RKO (cell line): ENCODE results near the gene ZNF277.

Experiments
- DNase-seq: peaks from one replicate; pipeline ENCODE4 v3.0.0-alpha.2; 2016; ENCODE audit warnings: low spot score

The ZNF277 gene

DNA sequence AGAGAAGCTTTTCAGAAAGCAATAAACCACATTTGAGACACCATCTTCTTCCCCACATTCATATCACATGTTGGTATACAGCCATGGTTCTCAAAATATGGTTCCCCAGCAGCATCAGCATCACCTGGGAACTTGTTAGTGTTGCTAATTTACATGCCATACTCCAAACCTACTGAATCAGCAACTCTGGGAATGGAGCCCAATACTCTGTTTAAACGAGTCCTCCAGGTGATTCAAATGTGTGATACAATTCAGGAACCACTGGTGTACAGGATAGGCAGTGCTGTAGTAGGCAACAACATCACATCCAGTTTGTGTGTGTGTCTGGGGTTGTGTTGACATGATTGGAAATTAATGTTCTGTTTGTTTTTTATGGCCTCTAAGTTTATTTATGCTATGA is 47.7 kb downstream of the ZNF277 start:
- DNase-seq = no peak

DNA sequence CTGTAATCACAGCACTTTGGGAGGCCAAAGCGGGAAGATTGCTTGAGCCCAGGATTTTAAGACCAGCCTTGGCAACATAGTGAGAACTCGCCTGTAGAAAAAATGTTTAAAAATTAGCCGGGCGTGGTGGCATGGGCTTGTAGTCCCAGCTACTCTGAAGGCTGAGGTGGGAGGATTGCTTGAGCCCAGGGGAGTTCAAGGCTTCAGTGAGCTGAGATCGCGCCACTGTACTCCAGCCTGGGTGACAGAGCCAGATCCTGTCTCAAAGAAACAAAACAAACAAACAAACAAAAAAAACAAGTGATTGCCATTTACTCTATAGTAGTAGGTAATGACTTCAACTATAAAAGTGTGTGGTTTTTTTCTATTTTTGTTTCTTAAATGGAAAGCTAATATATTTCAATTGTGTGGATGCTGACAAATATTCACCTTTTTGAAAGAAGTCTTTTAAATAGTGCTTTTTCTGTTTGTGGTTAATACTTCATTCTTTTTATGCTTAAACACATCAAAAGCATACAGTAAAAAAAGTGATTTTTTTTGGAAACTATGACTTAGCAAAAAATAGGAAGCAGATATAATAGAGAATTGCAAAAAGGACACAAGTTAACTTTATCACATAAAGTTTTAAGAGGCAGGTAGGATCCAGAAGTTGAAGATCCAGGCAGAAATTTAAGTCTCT is 48.4 kb downstream of the ZNF277 start:
- no peak for DNase-seq

DNA sequence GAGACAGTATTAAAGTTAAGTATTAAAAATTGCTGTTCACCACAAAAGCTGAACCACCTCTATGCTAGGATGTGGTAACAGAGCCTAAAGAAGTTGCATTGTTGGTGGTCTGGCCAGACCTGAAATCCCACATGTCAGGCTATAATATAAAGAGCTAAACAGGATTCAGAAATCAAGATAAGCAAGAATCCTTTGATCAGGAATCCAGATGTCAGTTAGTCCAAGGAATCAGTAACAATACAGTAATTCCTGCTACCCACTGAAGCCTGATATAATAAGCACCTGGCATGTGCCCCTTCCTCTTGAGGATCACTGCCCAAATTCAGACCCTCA is 48.9 kb downstream of the ZNF277 start:
- no peak for DNase-seq

GRCh38 chr7:112257073-112257472 is 50.6 kb downstream of the ZNF277 start:
- no peak for DNase-seq

- no peak for DNase-seq
These were observed 54.4 kb downstream of the ZNF277 start for GRCh38 chr7:112260911-112261310.

GRCh38 chr7:112262036-112262435 is 55.5 kb downstream of the ZNF277 start:
- DNase-seq = no peak

DNA sequence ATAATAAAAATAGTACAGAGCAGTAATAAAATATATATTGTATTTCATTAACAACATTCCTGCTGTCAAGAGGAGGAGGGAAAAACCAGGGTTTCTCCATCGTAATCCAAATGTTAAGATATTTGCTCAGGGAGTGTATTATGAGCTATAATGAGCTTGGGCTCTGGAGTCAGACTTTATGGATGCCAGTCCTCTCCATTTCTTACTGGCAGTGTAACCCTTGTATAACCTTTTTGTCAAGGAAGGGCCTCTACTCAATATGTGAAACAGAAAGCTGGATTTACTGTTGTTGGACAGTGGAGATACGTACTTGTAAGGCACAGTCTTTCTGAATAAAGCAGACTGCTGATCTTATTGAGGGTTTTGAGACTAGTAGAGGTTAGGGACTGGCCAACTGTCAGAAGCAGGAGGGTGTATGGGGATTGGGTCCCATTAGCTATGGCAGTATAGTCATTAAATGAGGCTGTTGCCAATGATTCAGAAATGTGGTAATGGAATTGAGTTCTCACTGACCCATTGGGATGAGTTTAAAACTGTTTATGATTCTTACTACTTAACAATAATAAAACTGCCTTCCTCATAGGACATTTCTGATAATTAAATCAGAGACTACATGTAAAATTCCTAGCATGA is 56.5 kb downstream of the ZNF277 start:
- DNase-seq = no peak

DNA sequence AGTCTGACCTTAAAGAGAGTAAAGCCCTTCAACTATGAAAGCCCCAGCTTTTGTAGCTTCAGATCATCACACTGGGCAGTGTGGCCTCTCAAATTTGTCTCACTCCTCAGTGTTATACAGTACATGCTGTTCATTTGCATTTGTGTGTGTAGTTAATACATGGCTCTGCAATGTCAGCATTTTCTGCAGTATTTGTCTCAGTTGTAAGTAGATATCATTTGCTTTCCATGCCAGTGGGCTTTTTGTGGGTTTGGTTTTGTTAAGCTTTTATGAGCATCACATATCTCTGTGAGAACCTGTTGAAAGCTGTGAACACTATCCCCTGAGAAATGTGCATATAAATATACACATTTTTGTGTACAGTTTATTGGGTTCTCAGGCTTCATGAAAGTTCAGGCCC is 57.0 kb downstream of the ZNF277 start:
- DNase-seq = no peak

DNA sequence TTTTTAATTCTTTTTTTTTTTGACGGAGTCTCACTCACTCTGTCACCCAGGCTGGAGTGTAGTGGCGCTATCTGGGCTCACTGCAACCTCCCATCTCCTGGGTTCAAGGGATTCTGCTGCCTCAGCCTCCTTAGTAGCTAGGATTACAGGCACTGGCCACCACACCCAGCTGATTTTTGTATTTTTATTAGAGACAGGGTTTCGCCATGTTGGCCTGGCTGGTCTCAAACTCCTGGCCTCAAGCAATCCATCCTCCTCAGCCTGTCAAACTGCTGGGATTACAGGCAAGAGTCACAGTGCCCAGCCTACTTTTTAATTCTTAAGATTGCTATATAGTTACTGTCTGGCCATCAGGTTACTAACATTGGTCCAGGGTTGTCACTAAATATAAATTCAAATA is 59.6 kb downstream of the ZNF277 start:
- DNase-seq = no peak

DNA sequence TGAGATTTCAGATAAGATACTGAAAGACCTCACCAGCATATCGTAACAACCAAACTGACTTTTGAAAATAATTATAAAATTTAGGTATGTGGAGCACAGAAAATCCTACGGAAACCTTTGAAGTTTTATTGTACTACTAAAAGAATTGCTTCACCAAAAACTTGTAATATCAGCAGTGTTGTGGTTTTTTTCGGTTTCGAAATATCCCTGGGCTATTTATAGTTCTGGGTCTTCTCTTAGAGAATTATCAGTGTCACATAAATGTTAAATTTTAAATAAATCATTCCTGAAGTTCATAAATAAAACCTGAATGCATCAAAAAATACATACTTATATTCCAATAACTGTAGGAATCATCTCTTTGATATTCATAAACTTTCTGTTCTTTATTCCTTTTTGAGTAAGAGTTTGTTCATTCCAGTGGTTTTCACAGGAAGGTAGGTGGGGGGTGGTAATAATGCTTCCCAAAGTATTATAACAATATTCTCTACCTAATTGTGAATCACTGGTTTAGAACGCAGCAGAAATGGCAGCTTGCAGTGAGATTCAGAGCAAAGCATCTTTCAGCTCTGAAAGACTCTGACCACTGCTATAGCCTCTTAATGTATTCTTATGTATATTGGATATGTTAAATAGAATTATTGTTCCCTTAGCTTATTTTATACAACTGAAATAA is 60.2 kb downstream of the ZNF277 start:
- no peak for DNase-seq

DNA sequence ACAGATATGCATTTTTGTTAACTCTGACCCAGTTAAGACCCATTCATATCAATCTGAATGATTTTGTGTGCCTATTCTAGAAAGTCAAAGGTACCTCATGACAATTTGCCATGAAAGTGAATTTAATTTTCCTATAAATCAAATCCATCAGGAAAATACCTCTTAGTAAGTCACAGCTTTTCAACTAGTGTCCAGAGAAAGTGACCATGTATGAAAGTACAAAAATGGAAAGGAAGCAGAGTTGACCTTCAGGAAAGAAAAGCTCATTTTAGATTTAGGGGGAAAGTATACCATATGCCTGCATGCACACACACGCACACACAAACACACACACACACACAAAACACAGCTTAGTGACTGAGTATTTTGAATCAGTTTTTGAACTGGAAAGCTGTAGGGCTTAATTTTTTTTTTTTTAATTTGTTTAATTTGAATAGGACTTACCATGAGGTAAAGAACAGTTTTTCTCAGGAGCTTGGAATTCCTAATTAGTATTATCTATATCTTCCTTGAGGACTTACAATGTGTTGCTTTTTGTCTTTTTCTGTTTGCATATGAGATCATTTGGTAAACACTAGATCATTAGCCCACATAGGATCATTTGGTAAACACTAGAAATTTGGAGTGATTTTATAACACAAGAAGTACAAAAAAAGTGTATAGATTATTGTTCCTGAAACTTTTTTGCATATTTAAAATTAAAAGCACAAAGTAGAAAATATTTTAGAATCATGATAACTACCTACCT is 61.6 kb downstream of the ZNF277 start:
- DNase-seq = no peak

DNA sequence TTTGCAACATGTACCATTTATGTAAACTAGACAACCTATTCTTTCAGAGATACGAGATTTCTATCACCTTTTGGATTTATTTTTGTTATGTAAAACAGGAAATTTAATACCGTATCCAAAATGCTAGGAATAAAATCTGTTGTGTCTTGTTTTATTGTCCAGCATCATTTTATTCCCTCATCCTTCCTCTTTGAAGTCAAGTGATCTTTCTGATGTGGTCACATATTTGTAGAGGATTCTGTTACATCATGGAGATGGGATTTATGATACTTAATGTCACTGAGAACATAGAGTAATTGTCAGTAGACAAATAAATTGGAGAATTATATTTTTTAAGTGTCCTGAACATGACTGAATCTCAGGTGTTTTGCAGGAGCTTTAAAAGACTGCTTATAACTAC is 64.7 kb downstream of the ZNF277 start:
- no peak for DNase-seq

DNA sequence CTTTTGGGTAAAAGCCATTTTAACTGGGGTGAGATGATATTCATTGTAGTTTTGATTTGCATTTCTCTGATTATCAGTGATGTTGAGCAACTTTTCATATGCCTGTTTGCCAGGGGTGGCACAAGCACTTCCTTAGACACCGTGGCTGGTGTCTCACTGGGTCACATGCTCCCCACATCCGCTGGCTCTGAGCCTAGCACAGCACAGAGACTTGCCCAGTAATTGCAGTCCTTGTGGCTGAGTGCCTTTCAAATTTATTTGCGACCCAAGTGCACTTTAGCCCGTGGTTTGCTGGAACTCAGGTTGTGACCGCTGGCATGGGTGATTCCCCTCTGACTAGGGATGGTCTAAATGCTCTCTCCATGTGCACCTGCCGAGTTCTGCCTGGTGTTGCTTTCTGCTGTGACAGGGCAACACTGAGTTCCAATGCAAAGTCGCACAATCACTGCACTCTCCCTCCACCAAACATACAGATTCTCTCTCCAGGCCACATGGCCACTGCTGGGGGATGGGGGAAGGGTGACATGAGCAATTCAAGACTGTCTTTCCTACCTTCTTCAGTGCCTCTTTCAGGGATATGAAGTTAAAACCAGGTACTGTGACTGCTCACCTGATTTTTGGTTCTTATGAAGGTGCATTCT is 66.5 kb downstream of the ZNF277 start:
- no peak for DNase-seq

- DNase-seq = no peak
These were observed 72.5 kb downstream of the ZNF277 start for GRCh38 chr7:112279042-112279441.

- DNase-seq = no peak
These were observed 73.8 kb downstream of the ZNF277 start for GRCh38 chr7:112280267-112280666.

DNA sequence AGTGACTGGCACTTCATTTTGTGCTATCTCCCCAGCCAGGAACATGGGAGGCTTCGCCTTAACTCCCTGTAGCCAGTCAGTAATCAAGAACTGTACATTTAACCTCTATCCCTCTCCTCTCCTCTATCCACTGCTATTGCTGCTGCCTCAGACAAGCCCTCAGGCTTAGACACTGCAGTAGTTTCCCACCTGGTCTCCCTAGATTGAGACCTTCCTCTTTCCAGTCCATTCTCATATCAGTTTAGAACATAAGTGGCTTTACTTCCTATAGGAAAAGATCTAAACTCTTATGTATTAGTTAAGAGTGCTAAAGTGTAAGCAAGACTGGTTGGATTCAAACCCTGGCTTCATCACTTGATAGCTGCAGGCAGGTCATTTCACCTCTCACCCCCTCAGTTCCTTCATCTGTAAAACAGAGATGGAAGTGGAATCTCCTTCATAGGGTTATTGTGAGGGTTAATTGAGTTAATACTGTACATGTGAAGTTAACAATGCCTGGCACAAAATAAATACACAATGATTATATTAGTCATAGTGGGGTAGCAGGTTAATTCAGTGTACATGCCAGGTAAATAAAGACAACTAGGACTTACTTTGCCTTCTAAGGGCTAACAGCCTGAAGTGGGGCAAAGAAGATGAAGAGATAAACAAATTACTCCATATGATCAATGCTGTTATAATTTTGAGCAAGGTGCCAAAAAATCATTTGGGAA is 76.1 kb downstream of the ZNF277 start:
- DNase-seq = no peak

GRCh38 chr7:112283382-112283910 is 77.0 kb downstream of the ZNF277 start:
- no peak for DNase-seq

- DNase-seq = no peak
These were observed 80.0 kb downstream of the ZNF277 start for GRCh38 chr7:112286250-112287086.

GRCh38 chr7:112288301-112288700 is 81.8 kb downstream of the ZNF277 start:
- no peak for DNase-seq

DNA sequence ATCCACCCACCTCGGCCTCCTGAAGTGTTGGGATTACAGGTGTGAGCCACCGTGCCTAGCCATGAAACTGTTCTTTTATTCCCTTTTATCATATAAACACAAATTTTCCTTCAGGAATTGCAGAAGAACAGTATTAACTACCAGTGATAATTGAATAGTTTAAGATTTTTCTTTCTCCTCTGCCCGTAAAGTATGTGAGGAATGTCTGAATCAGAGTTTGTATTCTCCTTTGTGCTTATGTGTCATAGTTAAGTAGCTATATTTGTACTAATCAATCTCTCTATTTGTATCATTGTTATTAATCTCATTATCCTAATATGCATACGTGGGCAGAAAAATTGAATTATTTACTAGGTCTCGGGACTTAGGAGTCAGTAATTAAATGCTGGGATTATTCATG is 83.6 kb downstream of the ZNF277 start:
- no peak for DNase-seq

DNA sequence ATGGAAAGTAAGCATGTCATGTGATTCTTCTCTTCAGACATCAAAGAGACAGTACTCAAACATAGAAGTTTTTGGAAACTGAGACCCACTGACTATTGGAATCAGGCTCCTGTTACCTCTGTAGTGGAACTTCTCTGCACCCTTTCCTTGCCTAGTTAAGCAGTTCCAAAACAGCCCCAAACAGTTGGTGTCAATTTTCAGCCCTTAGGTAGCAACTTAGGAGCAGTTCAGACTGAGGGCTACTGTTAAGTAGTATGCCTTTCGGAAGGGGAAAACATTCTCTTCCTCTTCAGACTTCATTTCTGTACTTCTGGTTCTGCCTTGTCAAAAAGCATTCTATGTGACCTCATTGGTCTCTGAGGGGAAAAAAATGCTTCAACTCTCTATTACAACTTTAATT is 85.7 kb downstream of the ZNF277 start:
- no peak for DNase-seq
